C4-2B (cell line): ENCODE results near the gene GUCA1A.

Experiments used
- H3K27ac ChIP-seq: fragments of 450-650 bp; 2 replicates; pipeline ENCODE4 v1.5.1; 2017
- ZFX ChIP-seq: fragments of 450-650 bp; IDR thresholded peaks from 2 replicates; pipeline ENCODE4 v1.6.1; 2017
- TF ChIP-seq, protein P1 (sequence below): fragments of 450-650 bp; conservative IDR thresholded peaks from 2 replicates; pipeline ENCODE4 v1.5.1; 2017; ENCODE audit warnings: mild to moderate bottlenecking

GUCA1A gene

DNA sequence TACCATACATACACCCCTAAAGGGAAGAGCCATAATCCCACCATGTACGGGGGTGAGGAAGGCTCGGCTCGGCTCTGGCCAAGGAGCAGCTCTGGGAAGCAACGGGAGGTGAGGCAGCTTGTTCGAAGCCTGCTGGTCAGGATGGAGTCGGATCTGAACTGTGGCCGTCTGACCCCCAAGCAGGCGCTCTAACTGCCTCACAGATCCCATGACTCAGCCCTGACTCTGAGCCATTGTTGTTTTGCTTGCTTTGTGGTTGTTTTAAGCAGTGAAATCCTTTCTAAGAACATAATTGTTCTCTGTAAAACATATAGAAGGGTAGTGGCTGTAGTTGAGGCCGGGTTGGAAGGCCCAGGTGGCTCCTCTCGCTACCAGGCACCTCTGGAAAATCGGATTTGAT is 41.6 kb upstream of the GUCA1A start:
- TF ChIP-seq, protein P1, sequence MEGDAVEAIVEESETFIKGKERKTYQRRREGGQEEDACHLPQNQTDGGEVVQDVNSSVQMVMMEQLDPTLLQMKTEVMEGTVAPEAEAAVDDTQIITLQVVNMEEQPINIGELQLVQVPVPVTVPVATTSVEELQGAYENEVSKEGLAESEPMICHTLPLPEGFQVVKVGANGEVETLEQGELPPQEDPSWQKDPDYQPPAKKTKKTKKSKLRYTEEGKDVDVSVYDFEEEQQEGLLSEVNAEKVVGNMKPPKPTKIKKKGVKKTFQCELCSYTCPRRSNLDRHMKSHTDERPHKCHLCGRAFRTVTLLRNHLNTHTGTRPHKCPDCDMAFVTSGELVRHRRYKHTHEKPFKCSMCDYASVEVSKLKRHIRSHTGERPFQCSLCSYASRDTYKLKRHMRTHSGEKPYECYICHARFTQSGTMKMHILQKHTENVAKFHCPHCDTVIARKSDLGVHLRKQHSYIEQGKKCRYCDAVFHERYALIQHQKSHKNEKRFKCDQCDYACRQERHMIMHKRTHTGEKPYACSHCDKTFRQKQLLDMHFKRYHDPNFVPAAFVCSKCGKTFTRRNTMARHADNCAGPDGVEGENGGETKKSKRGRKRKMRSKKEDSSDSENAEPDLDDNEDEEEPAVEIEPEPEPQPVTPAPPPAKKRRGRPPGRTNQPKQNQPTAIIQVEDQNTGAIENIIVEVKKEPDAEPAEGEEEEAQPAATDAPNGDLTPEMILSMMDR = no peak
- no peak for TF ChIP-seq ZFX
- H3K27ac ChIP-seq = no peak overlapping the region

DNA sequence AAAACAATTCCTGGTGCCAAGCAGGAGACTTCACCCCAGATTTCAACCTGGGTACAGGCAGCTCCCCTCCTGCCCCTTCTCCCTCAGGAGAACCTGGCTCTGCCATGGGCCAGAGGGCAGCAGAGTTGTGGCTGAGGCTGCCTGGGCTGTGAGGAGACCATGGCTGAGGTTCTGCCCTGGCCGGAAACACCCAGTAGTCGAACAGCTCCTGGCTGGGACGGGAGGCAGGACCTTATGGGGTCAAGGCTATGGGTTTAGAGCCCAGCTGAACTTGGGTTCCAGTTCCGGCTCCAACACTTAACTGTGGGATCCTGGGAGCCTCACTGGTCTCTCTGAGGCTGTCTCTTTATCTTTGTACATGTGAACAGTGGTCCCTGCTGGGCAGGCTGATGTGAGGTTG is 39.2 kb upstream of the GUCA1A start:
- no peak overlapping the region for H3K27ac ChIP-seq
- TF ChIP-seq, protein P1 = no peak
- TF ChIP-seq ZFX = no peak

DNA sequence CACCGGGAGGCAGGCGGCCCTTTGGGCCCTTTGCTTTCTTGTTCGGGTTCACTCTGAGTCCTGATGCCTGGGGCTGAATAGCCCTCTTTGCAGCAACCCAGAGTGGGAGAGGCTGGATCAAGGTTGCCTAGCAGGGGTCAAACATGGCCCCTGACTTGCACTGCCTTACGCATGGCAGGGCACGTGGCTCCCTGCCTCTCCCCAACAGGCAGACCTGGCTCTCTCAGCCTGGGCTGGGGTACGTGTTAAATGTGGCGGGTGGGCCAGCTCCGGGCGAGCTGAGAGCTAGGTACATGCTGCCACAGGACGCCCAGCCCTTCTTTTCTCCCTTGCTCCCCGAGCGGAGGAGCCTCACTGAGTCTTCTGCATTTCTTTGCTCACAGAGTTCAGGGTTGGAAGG is 38.0 kb upstream of the GUCA1A start:
- TF ChIP-seq ZFX = no peak
- TF ChIP-seq, protein P1 = no peak
- no peak overlapping the region for H3K27ac ChIP-seq

DNA sequence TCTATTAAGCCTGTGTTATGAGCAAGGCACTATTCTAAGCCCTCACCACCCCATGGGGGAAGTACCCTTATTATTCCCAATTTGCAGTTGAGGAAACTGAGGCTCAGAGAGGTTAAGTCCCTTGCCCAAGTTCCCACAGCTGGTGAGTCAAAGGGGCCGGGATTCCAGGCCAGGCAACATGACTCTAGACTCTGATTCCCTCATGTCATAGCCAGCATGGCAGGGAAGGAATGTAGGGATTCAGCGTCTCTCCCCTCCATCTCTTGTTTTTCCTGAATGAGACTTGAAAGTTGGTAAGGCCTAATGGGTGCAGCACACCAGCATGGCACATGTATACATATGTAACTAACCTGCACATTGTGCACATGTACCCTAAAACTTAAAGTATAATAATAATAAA is 37.4 kb upstream of the GUCA1A start:
- no peak for TF ChIP-seq ZFX
- TF ChIP-seq, protein P1 = no peak
- H3K27ac ChIP-seq = no peak overlapping the region

DNA sequence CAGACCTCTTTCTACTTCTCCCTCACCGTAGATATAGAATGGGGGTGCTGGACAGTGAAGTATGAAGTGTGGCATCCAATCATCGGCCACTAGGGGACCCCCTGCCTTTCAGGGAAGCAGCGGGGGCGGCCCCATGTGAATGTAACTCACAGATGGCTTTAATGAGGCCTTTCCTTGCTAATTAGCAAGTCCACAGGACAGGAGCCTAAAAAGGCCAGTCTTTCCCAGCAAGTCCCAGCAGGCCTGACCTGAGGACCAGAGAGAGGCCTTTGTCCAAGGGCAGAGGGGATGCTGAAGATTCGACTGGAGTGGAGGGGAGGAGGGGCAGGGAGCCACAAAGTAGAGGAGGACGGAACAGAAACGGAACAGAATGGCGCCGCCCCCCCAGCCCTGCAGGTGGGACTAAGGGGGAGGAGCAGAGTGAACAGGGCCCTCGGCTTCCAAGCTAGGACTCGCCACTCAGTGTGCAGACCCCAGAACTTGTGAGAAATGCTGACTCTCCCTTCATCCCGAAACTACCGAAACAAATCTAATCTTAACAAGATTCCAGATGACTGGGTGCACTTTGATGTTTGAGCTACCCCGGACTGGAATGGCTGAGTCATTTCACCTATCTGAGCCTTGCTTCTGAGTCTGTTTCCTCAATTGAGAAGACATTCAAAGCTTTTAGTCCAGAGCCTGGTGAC is 36.5 kb upstream of the GUCA1A start:
- peak overlapping the region; percentile 93 for H3K27ac ChIP-seq
- TF ChIP-seq, protein P1 = no peak

DNA sequence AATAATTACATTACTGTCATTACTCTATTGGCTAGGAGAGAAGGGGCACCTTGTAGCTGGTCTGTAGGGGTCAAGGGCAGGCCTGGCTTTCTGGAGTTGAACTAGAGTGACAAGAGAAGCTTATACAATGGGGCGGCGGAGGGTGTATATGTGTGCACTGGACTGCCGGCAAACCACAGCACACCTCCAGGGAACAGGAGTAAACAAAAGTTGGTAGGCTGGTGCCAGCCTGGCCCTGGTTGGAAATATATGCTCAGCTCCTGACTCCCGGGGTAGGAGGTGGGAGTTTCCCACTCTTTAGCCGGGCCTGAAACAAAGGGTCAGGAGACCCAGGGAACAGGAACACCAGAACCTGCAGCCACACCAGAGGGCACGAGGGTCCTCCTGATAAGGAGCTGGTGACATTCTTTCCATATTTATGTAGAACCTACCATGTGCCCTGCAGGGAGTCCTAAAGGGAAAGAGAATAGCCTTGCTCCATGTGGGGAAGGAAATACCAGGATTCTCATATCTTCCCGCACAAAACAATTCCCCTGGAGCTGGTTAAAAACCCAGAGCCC is 35.9 kb upstream of the GUCA1A start:
- H3K27ac ChIP-seq = peak overlapping the region; percentile 93

DNA sequence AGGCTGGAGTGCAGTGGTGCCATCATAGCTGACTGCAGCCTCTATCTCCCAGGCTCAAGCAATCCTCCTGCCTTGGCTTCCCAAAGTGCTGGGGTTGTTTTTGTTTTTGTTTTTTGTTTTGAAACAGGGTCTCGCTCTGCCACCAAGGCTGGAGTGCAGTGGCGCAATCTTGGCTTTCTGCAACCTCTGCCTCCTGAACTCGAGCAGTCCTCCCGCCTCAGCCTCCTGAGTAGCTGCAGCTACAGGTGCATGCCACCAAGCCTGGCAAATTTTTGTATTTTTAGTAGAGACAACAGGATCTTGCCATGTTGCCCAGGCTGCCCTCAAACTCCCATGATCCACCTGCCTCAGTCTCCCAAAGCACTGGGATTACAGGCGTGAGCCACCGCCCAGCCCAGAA is 35.0 kb upstream of the GUCA1A start:
- H3K27ac ChIP-seq = peak overlapping the region; percentile 93
- TF ChIP-seq, protein P1 = no peak
- no peak for TF ChIP-seq ZFX

More for the DNA sequence above, 35.9 kb upstream of the GUCA1A start:
- TF ChIP-seq ZFX = no peak
- TF ChIP-seq, protein P1 = no peak
